ENCODE data around the gene PSMA3.
"Not testable (repeated sequence)": the region's sequence is repeated elsewhere in the genome, so short reads cannot be mapped to it uniquely, and the experiment has no call there.

PSMA3 gene

DNA sequence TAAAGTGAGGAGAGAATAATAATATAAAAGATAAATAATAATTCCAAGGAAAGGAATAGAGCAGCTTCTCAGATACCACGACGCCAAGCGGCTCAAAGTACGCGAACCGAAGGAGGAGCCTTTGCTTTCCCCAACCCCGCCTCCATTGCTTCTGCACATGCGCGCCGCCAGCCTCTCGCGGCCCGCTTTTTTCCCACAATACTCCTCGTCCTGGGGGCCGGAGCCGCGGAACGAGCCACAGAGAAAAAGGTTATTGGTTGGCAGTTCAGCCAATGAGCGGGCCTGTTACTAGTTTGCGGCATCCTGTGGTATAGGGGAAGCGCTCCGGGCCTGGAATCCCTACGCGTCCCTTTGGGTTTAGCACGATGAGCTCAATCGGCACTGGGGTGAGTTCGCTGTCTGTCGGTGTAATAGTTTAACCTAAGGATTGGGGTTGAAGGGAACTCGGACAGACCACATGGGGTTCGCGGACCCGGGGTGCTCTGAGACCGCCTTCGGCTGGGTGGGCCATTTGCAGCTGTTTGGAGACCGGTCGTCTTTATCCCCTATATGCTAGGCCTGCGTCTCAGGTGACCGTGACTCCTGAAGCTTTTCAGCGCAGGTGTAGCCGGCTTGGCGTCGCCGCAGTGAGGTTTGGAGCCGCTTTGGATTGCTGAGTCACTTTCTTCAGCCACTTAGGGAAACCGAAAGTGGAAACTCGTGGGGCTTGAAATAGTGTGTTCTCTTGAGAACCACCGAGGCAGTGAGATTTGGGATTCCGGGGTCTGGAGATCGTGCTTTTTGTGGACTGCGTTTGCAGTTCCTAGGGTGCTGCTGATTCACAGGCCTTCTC, at the start of gene PSMA3:
Gene PSMA3, plus strand, starts transcription at position 288 of the 832 bp plus-strand sequence. Its CDS starts 78 bp downstream, at position 366.
- DNase-seq = peak; percentile 98 to 99 (median 99)

- DNase-seq = peak in 1 of 3 donors; percentile 21
Measured at GRCh38 chr14:58196198-58196597, 48.4 kb upstream of the PSMA3 start.

DNA sequence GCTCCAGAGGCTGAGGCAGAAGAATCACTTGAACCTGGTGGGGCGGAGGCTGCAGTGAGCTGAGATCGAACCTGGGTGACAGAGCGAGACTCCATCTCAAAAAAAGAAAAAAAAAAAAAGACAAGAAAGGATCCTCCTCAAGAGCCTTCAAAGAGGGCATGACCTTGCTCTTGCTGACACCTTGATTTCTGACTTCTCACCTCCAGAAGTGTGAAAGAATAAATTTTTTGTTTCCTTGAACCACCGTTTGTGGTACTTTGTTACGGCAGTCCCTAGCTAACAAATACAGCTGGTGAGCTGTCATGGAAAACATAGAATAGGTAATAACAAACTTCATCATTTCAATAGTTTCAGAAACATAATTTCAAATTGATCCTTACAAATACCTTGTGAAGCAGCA, 46.6 kb upstream of the PSMA3 start:
- DNase-seq = no peak

- DNase-seq = peak; percentile 88 to 95 (median 94)
Measured at GRCh38 chr14:58199726-58200479, 44.7 kb upstream of the PSMA3 start, which contains the start of gene ACTR10. ACTR10 (plus strand) TSS chr14:58200149; CDS start chr14:58200218, 69 bp downstream.

GRCh38 chr14:58200480-58200841, 44.2 kb upstream of the PSMA3 start:
- no peak for DNase-seq

GRCh38 chr14:58200846-58201245, 43.8 kb upstream of the PSMA3 start:
- peak; percentile 21 to 56 (median 30) for DNase-seq

- DNase-seq = no peak
Measured at GRCh38 chr14:58213176-58213575, 31.5 kb upstream of the PSMA3 start.

GRCh38 chr14:58215191-58215914, 29.3 kb upstream of the PSMA3 start:
- DNase-seq = no peak

GRCh38 chr14:58216544-58216943, 28.1 kb upstream of the PSMA3 start:
- no peak for DNase-seq

- DNase-seq = no peak
Measured at GRCh38 chr14:58227096-58227819, 17.4 kb upstream of the PSMA3 start.

GRCh38 chr14:58238252-58239243, 6.1 kb upstream of the PSMA3 start:
- peak; percentile 14 to 40 (median 23) for DNase-seq

DNA sequence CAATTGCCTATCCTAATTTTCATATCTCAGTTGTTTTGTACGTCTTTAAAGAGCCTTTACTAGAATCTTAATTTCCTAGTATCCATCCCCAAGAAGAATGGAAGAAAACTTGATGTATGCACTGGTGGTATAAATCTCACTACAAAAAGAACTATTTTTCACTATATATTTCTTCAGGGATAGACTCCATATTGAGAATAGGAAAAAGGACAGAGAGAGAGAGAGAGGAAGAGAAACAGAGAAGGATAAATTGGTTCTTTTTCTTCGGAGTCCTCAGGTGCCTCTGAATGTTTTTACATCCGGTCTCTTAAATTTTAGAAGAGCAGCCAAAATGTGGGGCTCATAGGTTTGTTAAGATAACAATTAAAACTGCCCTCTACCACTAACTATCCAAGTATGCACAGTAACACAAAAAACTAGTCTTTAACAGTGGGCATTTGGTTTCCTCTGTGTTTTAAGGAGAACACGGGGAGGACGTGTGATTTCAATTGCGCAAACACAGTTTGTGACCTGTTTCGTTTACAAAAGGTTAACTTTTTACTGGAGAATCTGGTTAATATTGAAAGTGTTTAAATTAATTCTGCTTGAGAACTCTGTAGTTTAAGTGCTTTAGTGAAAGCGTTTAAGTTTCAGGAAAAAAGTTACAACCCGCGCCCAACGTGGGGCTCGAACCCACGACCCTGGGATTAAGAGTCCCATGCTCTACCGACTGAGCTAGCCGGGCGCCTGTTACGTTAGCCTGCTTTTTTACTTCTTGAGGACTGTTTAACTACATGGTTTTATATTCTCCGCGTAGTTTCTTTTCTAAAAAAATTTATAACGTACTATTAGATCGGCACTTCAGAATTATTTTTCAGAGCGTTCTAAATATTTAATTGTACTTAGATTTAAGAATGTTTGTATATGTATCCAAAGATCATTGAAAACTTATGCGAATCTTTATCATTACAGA, 5.1 kb upstream of the PSMA3 start:
- peak; percentile 80 to 90 (median 86) for DNase-seq

DNA sequence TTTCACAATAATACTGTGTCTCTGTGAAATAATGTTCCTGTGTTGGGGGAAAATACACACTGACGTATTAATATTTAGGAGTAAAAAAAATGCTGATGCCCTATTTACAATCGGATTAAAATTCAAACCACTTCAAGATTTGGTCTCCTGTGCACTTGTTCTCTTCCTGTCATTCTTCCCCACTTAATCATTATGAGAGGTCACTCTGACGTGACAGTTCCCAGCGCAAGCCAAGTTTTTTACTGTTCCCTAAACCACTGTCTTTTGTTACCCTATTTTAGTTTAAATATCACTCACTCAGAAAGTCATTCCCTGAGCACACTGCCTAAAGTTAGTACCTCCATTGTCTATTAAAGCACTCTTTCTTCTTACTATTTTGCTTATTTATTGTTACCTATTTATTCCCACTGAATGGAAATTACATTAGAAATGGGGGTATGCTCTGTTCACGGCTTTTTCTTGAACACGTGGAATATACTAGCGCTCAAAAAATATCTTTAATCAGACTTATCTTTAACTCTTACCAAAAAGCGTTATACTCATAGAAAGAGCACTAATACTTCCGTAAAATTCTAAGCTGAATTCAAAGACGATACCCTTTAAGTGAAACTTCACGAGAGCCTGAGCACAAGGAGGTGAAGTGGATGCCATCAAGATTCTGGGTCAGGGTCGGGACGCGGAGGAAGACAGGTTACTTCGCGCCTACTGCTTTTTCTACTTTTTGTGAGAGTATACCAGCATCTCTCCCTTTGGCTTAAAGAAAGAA, 670 bp upstream of the PSMA3 start:
- peak; percentile 53 to 78 (median 71) for DNase-seq

DNA sequence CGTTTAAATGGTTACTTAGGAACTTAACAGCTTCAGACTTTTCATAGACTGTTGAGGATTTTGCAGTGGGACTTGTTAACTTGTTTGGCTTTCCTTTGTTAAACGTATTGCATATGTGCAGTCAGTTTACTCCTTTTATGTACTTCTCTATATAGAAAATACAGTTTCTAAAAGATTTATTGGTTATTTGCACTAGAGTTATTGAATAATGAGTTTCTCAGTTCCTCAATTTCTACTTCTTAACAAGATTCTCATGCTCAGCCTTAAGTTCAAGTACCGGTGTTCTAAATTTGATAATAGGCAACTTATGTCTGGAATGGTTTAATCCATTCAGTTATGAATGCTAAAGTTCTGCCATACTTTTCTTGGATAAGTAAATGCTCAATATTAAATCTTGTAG, 919 bp downstream of the PSMA3 start:
- DNase-seq = peak in 1 of 3 donors; percentile 26

- DNase-seq = no peak
Measured at GRCh38 chr14:58249611-58250010, 5.0 kb downstream of the PSMA3 start.

DNA sequence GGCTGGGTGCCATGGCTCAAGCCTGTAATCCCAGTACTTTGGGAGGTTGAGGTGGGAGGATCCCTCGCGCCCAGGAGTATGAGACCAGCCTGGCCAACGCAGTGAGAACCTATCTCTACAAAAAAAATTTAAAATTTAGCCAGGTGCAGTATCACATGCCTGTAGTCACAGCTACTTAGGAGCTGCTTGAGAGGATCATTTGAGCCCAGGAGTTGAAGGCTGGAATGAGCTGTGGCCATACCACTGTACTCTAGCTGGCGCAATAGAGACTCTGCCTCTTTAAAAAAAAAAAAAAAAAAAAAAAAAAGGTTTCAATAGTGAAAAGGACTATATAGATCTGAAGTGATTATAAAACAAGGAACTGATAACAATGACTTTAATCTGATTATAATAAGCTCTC, 13.5 kb downstream of the PSMA3 start:
- DNase-seq = no peak

- DNase-seq = not testable (repeated sequence)
Measured at GRCh38 chr14:58262005-58262404, 17.4 kb downstream of the PSMA3 start.

GRCh38 chr14:58265401-58265800, 20.8 kb downstream of the PSMA3 start:
- no peak for DNase-seq

DNA sequence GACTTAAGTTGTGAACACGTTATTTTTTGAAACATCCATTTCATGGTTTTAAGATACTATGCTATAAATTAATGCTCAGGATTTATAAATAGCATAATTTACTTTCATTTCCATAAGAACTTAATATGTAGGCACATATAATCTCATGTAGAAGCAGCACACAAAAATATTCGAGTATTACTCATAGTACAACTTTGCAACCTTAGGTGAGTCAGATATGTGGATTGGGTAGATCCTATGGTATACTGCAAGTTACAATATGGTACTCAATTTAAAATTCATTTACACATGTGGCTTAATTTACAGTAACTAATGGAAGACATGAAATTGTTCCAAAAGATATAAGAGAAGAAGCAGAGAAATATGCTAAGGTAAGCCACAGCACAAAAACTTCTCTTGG, 26.0 kb downstream of the PSMA3 start:
- DNase-seq = no peak

All from suppressor macrophage treated with lipopolysaccharide for 1 hour (primary cell).